ENCODE results near the gene RABL3.

- TF ChIP-seq CTCF (IDR thresholded peaks at IDR 0.05; ENCODE audit: insufficient read depth, low read length), result no peak
- TF ChIP-seq, protein P1, sequence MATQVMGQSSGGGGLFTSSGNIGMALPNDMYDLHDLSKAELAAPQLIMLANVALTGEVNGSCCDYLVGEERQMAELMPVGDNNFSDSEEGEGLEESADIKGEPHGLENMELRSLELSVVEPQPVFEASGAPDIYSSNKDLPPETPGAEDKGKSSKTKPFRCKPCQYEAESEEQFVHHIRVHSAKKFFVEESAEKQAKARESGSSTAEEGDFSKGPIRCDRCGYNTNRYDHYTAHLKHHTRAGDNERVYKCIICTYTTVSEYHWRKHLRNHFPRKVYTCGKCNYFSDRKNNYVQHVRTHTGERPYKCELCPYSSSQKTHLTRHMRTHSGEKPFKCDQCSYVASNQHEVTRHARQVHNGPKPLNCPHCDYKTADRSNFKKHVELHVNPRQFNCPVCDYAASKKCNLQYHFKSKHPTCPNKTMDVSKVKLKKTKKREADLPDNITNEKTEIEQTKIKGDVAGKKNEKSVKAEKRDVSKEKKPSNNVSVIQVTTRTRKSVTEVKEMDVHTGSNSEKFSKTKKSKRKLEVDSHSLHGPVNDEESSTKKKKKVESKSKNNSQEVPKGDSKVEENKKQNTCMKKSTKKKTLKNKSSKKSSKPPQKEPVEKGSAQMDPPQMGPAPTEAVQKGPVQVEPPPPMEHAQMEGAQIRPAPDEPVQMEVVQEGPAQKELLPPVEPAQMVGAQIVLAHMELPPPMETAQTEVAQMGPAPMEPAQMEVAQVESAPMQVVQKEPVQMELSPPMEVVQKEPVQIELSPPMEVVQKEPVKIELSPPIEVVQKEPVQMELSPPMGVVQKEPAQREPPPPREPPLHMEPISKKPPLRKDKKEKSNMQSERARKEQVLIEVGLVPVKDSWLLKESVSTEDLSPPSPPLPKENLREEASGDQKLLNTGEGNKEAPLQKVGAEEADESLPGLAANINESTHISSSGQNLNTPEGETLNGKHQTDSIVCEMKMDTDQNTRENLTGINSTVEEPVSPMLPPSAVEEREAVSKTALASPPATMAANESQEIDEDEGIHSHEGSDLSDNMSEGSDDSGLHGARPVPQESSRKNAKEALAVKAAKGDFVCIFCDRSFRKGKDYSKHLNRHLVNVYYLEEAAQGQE (IDR thresholded peaks at IDR 0.05; ENCODE audit: insufficient replicate concordance, low read depth), result no peak
- TF ChIP-seq POLR2AphosphoS5 (IDR thresholded peaks at IDR 0.05; ENCODE audit: low read depth), result no peak
Observed at GRCh38 chr3:120650311-120650710, 92.0 kb downstream of the RABL3 start.

Measured in HL-60 (cell line).